Heart right ventricle (tissue), 16 donors: ENCODE measurements around the gene GATD1. TPM values are rescaled to one million over a fixed set of nuclear protein-coding genes. Genes with fewer than 3 reads are reported as not detected.

Experiments
- ATAC-seq, 8 donors: fragments of 200-7000 bp; cut with Tn5 transposase; one replicate each; pipeline ENCODE4 v1.9.1; 2020; ENCODE audit warnings: mild to moderate bottlenecking in 8 of 8, moderate library complexity in 8 of 8, moderate number of reproducible peaks in 1 of 8
- DNase-seq, 2 donors: peaks; one replicate each; pipeline ENCODE4 v3.0.0-alpha.2; 2020
- H3K27ac ChIP-seq, 10 donors: fragments of 200-600 bp; sonication (generic) in 2 of 10; one replicate each; pipeline versions ENCODE4 v1.5.0 to v1.8.0; 2020 to 2022; ENCODE audit warnings: mild to moderate bottlenecking in 3 of 10
- H3K27me3 ChIP-seq, 7 donors: fragments of 200-600 bp; one replicate each; pipeline ENCODE4 v1.8.0; 2021 to 2022; ENCODE audit warnings: mild to moderate bottlenecking in 2 of 7
- H3K36me3 ChIP-seq, 9 donors: fragments of 200-600 bp; sonication (generic) in 1 of 9; one replicate each; pipeline versions ENCODE4 v1.5.0 to v1.8.0; 2020 to 2022; ENCODE audit warnings: mild to moderate bottlenecking in 2 of 9
- H3K4me1 ChIP-seq, 9 donors: fragments of 200-600 bp; sonication (generic) in 1 of 9; one replicate each; pipeline versions ENCODE4 v1.5.0 to v1.8.0; 2020 to 2022; ENCODE audit warnings: mild to moderate bottlenecking in 4 of 9
- H3K4me3 ChIP-seq, 10 donors: fragments of 200-600 bp; sonication (generic) in 2 of 10; one replicate each; pipeline versions ENCODE4 v1.5.0 to v1.8.0; 2020 to 2022; ENCODE audit warnings: mild to moderate bottlenecking in 7 of 10, moderate library complexity in 2 of 10
- H3K9me3 ChIP-seq, 11 donors: fragments of 200-600 bp in 10 of 11; sonication (generic) in 2 of 11; one replicate each; pipeline versions ENCODE4 v1.5.0 to v1.8.0; 2013 to 2022; ENCODE audit warnings: mild to moderate bottlenecking in 2 of 11, control low read depth in 1 of 11, moderate library complexity in 1 of 11
- CTCF ChIP-seq, 9 donors: fragments of 200-600 bp; sonication (generic) in 2 of 9; IDR thresholded peaks; one replicate each; pipeline versions ENCODE4 v1.5.0 to v1.8.0; 2021 to 2022; ENCODE audit warnings: antibody characterized with exemption in 9 of 9, mild to moderate bottlenecking in 5 of 9, moderate library complexity in 1 of 9
- WGBS, 2 donors: extraction: QIAGEN DNeasy Blood & Tissue Kit; methylation state at CpG; one replicate each; pipeline ENCODE4 v1.1.7; 2013; ENCODE audit warnings: inconsistent platforms in 1 of 2; 5-methylcytosine and 5-hydroxymethylcytosine counted together
- intact Hi-C, 10 donors: fragments of 100-400 bp; cut with DNase I; formaldehyde crosslinking; loops; one replicate each; pipeline versions ENCODE4 v1.11.1 to v1.14.2; 2022
- polyA plus RNA-seq, 2 donors: library from polyadenylated mRNA; stranded (reverse); fragments of 200-250 nt; gene quantifications; one replicate each; pipeline ENCODE4 v1.2.3, GENCODE V29; 2013
- total RNA-seq, 10 donors: library from RNA; stranded (reverse); fragmentation: NEBNext Ultra II Directional in 3 of 10; extraction: Animal tissue kit (Norgen Biotek cat#: 25700) in 3 of 10; gene quantifications; one replicate each; pipeline versions ENCODE4 v1.2.1 to v1.2.4, GENCODE V29; 2021 to 2023
- donor health status: Arrhythmogenic right ventricular cardiomyopathy.
- donor health status: ischemic (EF 13 %, LVEDD 7.1; RV severe dilation, severe dysfunction).
- donor health status: healthy with polysubstance abuse.
- donor health status: DM: no; HTN: yes; CAD: no.
- donor health status: DM: no; HTN: no; CAD: no.
- donor health status: ischemic (EF 25% LVEDD 6.9; RV normal size, moderate dysfunction).
- donor health status: ischemic (EF 25% LVEDD 5.7; RV mildly dilated, moderate dysfunction).
- donor health status: healthy.
- donor health status: DM: yes; HTN: yes; CAD: no.
- donor health status: Ischemic cardiomyopathy.
- donor health status: ischemic (EF 35%, LVEDD 5.7; RV mildly dilated, moderate dysfunction).
- donor health status: nonischemic (EF 11% LVEDD 7.7; RV severe dilation, severe dysfunction).
- donor health status: DM: yes; HTN: yes; CAD: no.
- donor health status: PGD.
- donor health status: ischemic (EF 29% LVEDD 5.4; RV normal size, mild dysfunction).
- donor health status: nonischemic (EF 23%, LVEDD 6.1; RV moderate dilation, normal function).

The GATD1 gene
- total and polyA plus RNA-seq, 12 donors: 15.0 to 32.4 (median 26.0) TPM

- WGBS, 2 donors: 81 to 83% methylated on average over 15 of the region's 15 CpGs
- no peaks in the 10 kb centered on the region for H3K9me3 ChIP-seq
- H3K4me1 ChIP-seq: peaks cover 7 to 28% (median 18%) of the 10 kb centered on the region in 9 donors
Measured at GRCh38 chr11:771617-772204, 5.6 kb downstream of the GATD1 start.

GRCh38 chr11:770642-771616, 6.4 kb downstream of the GATD1 start:
- H3K36me3 ChIP-seq: peaks cover 0 to 79% (median 17%) of the 10 kb centered on the region in 9 donors
- TF ChIP-seq CTCF (IDR thresholded peaks at IDR 0.05): no peak
- H3K27ac ChIP-seq: no peak overlapping the region
- H3K4me3 ChIP-seq: no peak overlapping the region
- 89 to 90% methylated on average over 32 of the region's 32 CpGs for WGBS, 2 donors
- no peak for ATAC-seq
- H3K4me1 ChIP-seq: peaks cover 0 to 20% (median 10%) of the 10 kb centered on the region in 9 donors
- no peak for DNase-seq
- H3K9me3 ChIP-seq: no peaks in the 10 kb centered on the region
- no peaks in the 10 kb centered on the region for H3K27me3 ChIP-seq
- intact Hi-C loops: no loop called here

More at GRCh38 chr11:771617-772204, 5.6 kb downstream of the GATD1 start:
- ATAC-seq (no peak), DNase-seq (no peak)
- no peak overlapping the region for H3K4me3 ChIP-seq
- TF ChIP-seq CTCF (IDR thresholded peaks at IDR 0.05): no peak
- intact Hi-C loops: no loop called here
- H3K27me3 ChIP-seq: no peaks in the 10 kb centered on the region
- no peak overlapping the region for H3K27ac ChIP-seq
- H3K36me3 ChIP-seq: peaks cover 0 to 71% (median 15%) of the 10 kb centered on the region in 9 donors

GRCh38 chr11:769887-770641, 7.2 kb downstream of the GATD1 start:
- WGBS, 2 donors: 90 to 92% methylated on average over 23 of the region's 23 CpGs
- Histone ChIP-seq H3K4me1 (peaks cover 0 to 11% (median 2%) of the 10 kb centered on the region in 9 donors), H3K9me3 (no peaks in the 10 kb centered on the region), H3K4me3 (no peak overlapping the region), H3K36me3 (peaks cover 0 to 87% (median 17%) of the 10 kb centered on the region in 9 donors), H3K27ac (no peak overlapping the region), H3K27me3 (no peaks in the 10 kb centered on the region)
- no peak for TF ChIP-seq CTCF (IDR thresholded peaks at IDR 0.05)
- ATAC-seq (no peak), DNase-seq (no peak)
- intact Hi-C loops: no loop called here

- H3K9me3 ChIP-seq: no peaks in the 10 kb centered on the region
- no peak overlapping the region for H3K27ac ChIP-seq
- peaks cover 0 to 91% (median 31%) of the 10 kb centered on the region in 9 donors for H3K36me3 ChIP-seq
- DNase-seq (no peak), ATAC-seq (no peak)
- no peaks in the 10 kb centered on the region for H3K27me3 ChIP-seq
- intact Hi-C loops: no loop called here
- no peak for TF ChIP-seq CTCF (IDR thresholded peaks at IDR 0.05)
- WGBS, 2 donors: 92% methylated on average over 11 of the region's 11 CpGs
- no peaks in the 10 kb centered on the region for H3K4me1 ChIP-seq
- no peak overlapping the region for H3K4me3 ChIP-seq
Measured at GRCh38 chr11:767238-767637, 10.0 kb downstream of the GATD1 start.
